Measurements from ENCODE around the gene BANP.
A peak's percentile ranks its signal among the peaks of the same experiment; 100 is the strongest.
"Not testable (repeated sequence)": the region's sequence is repeated elsewhere in the genome, so short reads cannot be mapped to it uniquely, and the experiment has no call there.

Gene BANP

DNA sequence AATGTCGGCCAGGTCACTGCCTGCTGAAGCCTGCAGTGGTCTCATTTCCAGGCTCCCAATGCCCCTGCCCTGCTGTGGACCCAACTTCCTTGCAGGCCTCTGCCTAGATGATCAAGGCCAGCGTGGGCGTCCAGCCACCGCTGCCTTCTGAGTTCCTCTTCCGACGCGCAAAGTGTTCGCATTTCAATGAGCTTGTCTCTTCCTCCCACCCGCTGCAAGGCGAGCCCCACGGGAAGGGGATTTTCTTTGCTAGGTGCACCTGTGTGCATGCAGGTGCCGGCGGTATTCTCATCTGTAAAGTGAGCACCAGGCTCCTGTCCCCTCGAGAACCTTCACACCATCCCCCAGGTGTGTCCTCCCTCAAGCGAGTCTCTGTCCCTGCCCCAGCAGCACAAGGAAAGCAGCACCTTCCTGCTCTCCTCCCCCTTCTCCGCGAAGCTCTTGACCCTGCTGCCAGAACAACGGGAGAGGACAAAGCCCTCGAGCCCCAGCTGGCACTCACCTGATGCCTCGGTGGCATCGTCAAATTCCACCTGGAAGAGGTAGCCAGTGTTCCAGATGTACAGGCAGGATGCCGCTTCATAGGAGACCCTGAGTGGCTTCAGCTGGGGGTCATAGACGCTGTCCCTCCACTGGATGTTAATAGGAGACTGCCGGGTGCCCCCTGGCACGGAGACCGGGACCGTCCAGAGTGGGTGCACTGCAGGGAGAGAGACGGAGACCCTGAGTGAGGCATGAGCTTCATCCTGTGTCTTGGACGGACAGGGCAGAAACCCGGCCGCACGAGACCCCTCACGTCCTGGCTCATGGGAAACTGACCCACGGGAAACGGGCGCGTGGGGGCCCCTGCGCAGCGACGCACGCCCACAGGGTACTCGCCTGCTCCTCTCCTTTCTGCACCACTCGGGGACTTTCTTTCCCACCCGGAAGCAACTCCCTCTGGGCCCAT is 24.7 kb upstream of the BANP start:
- DNase-seq: peak in 2 of 58 donors; percentile 13 to 25

DNA sequence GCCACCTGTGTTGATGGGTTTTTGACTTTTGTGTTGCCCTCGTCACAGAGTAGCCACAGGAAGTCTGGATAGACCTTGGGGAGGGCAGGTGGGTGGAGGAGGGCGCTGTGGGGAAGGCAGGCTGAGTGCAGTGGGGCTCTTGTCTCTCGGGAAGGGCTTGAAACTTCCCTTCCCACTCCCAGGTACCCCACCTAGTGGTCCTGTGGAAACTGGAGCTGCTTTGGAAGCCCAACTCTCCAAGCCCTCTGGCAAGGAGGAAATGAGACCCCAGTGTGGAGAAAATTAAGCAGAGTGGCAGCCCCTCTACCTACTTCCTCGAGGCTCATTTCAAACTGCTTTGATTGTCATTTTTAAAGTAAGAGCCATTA is 24.1 kb upstream of the BANP start:
- DNase-seq: no peak

GRCh38 chr16:87929986-87930385 is 21.2 kb upstream of the BANP start:
- no peak for DNase-seq

- DNase-seq: no peak
Observed at GRCh38 chr16:87930456-87930855, 20.8 kb upstream of the BANP start.

GRCh38 chr16:87931504-87931903 is 19.7 kb upstream of the BANP start:
- DNase-seq: no peak

DNA sequence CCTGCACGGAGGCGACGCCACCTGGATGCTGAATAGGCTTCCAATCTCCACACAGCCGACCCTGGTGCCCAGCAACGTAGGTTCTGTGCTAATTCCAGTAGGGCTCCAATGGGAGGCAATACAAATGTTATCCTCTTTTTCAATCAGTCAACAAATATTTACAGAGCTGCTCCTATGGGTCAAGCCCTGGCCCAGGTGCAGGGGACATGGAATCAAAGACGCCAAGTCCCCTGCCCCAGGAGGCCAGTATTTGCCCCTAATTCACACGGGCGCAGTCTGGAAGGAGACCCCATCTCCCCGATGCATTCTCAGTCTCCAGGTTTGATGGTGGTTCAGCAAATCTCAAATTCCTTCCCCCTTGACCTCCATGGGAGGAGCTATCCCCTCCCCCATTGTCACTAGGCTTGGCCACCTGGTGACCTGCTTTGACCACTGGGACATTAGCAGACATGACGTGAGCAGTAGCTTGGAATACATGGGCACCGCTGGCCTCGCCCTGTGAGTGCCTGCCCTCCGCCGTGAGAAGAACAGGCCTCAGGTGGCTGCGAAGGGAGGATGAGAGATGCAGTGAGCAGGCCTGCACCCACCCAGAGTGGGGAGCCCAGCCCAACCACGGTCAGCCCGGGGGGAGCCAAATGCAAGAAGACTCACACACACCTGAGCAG is 18.6 kb upstream of the BANP start:
- not testable (repeated sequence) for DNase-seq

DNA sequence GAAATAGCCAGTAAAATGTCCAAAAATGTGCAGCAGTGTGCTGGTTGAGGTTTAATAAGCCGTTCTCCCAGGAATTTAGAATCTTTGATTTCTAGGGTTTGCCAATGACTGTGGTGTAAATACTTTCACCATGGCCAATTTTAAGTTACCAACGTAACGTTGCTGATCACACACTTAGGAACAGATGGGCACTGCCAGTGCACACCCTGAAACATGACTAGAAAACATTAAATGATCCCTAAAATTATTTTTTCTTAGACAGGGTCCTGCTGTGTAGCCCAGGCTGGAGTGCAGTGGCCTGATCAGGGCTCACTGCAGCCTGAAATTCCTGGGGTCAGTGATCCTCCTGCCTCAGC is 18.1 kb upstream of the BANP start:
- DNase-seq: no peak

DNA sequence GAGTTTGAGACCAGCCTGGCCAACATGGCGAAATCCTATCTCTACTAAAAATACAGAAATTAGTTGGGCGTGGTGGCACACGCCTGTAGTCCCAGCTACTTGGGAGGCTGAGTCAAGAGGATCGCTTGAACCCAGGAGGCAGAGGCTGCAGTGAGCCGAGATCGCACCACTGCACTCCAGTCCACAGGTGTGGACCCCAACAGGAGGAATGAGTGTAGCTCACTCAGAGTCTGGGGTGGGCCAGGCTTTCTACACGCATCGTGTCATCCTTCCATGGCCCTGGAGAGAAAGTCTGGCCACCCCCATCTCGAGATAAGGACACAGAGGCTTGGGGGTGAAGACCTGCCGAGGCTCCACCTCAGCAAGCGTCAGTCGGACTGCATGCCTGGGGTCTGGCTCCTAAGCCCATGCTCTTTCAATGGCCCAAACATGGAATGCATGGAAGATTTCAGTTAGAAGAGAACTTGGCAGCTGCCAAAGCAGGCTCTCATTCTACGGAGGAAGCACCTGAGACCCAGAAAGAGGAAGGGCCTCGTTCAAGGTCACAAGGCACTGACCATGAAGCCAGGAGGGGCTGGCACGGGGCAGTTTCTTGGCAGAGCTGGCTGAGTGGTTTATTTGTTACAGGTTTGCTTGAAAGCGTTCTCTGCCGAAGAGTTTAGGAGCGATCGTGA is 16.3 kb upstream of the BANP start:
- not testable (repeated sequence) for DNase-seq

- not testable (repeated sequence) for DNase-seq
Observed at GRCh38 chr16:87936016-87936374, 15.2 kb upstream of the BANP start.

DNA sequence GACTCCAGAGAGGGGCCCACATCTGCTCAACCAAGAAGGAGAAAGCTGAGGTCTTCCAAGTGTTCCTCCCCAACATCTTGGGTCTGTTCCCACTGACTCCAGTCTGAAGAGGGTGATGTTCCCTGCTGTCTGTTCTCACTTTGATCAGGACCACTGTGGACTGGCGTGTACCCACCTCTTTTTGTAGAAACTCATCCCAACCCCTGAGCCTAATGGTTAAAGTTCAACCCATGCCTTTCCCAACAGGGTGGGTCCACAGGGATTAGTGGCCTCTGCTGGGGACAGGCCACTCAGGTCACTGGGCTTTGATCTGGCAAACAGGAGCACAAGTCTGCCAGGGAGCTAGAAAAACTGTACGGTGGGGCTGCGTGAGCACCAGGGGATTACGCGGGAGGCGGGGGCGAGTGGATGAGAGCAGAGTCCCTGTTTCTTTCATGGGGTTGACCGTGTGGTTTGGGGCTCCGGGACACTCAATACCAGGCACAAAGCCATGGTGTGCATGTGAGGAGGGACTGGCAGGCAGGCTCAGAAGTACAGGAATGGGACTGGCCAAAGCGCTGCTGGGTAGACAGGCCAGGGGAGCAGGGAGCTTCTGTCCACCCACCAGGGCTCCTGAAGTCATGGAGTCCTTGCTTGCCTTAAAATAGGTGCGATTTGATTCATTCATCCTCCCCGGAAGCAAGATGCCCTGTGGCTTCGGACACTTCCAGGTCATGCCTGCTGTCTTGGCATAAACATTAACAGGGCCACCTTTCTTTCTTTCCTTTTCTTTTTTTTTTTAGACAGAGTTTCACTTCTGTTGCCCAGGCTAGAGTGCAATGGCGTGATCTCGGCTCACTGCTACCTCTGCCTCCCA is 14.6 kb upstream of the BANP start, which contains the start of gene CA5A:
Gene CA5A (minus strand): TSS at position 155 of the 856 bp plus-strand sequence. CDS start 79 bp downstream, at position 76.
- no peak for DNase-seq

DNA sequence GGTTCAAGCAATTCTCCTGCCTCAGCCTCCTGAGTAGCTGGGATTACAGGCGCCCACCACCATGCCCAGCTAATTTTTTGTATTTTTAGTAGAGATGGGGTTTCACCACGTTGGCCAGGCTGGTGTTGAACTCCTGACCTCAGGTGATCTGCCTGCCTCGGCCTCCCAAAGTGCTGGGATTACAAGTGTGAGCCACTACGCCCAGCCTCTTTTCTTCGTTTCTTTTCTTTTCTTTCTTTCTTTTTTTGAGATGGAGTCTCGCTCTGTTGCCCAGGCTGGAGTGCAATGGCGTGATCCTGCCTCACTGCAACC is 14.0 kb upstream of the BANP start:
- not testable (repeated sequence) for DNase-seq

DNA sequence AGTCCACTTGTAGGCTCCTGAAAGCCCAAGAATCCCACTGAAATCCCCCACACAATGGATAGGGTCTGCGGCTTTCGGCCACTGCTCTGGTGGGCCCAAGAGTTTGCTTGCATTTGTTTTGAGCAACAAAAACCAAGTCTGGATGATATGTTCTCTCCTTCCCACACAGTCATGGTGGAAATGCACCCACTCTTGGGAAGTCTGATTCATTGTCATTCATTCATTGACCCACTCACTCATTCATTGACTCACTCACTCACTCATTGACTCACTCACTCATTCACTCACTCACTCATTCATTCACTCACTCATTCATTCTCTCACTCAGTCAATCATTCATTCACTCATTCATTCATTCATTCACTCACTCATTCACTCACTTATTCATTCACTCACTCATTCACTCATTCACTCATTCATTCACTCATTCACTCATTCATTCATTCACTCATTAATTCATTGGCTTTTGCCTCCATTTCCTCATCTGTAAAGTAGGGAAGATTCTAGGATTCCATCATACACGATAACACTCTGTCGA is 12.8 kb upstream of the BANP start:
- no peak for DNase-seq

GRCh38 chr16:87939562-87940423 is 11.4 kb upstream of the BANP start:
- no peak for DNase-seq

GRCh38 chr16:87942680-87943079 is 8.6 kb upstream of the BANP start:
- DNase-seq: no peak

GRCh38 chr16:87945351-87946042 is 5.7 kb upstream of the BANP start:
- DNase-seq: peak in 56 of 58 donors; percentile 28 to 89 (median 74)

GRCh38 chr16:87946596-87947347 is 4.5 kb upstream of the BANP start:
- DNase-seq: no peak

DNA sequence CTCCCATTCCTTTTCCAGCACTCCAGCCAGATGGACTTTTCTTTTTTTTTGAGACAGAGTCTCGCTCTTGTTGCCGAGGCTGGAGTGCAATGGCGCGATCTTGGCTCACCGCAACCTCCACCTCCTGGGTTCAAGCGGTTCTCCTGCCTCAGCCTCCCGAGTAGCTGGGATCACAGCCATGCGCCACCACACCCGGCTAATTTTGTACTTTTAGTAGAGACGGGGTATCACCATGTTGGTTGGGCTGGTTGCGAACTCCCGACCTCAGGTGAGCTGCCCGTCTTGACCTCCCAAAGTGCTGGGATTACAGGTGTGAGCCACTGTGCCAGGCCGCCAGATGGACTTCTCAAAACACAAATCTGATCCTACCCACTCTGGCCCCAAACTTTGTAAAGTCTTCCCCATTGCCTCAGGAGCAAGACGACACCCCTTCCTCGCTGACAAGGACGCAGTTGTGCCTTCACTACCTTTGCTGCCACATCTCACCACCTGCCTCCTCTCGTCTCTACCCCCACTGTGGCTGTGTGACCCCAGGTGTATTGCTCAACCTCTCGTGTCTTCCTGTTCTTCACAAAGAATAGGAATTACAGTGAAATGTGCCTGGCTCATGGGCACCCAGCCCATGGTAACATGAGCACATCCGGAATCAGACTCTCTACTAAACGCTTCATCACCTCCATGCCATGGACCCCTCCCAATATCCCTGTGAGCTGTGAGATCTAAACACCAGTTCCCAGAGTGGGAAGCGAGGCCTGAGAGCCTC is 3.7 kb upstream of the BANP start:
- DNase-seq: no peak

GRCh38 chr16:87948119-87948545 is 3.1 kb upstream of the BANP start:
- peak in 3 of 58 donors; percentile 12 to 35 (median 17) for DNase-seq
